HepG2 (cell line): ENCODE results near the gene PDLIM5. TPM values are rescaled to one million over a fixed set of nuclear protein-coding genes. Genes with fewer than 3 reads are reported as not detected.

ENCODE experiments used
- ATAC-seq: fragments of 200-7000 bp; cut with Tn5 transposase; 3 replicates; pipeline ENCODE4 v1.9.1; 2020; ENCODE audit warnings: mild to moderate bottlenecking, moderate library complexity
- BruUV-seq: library from RNA; stranded (reverse); fragments of 400-500 nt; replicated peaks from 2 replicates; lab custom pipeline; 2021; lab: Mats Ljungman, UMichigan
- CTCF ChIA-PET: fragments of 300-600 bp; formaldehyde crosslinking; extraction: SDS; loops from one replicate; lab custom pipeline; 2021; ENCODE audit warnings: low total read pairs, inconsistent platforms, low intra/inter-chr PET ratio; lab: Yijun Ruan, JAX
- POLR2A ChIA-PET: fragments of 350-600 bp; sonication (Branson Sonifier 250); formaldehyde crosslinking; loops from one replicate; lab custom pipeline; 2020; ENCODE audit warnings: antibody characterized with exemption, inconsistent platforms; lab: Yijun Ruan, JAX
- DNase-seq: peaks from one replicate; pipeline ENCODE4 v3.0.0-alpha.2; 2015; ENCODE audit warnings: low spot score
- FAIRE-seq: peaks from 3 replicates; lab custom pipeline; 2011; peaks lifted over from hg19 to GRCh38; lab: Jason Lieb, UNC
- H2AFZ ChIP-seq: one replicate; pipeline ENCODE4 v1.6.1; 2011; ENCODE audit warnings: low read length, inconsistent platforms
- H3K27ac ChIP-seq: fragments of 300-600 bp; 3 replicates; pipeline ENCODE4 v1.8.0; 2011; ENCODE audit warnings: mixed run types, mild to moderate bottlenecking, mixed read lengths, low read length, inconsistent platforms; ENCODE audit not compliant: insufficient read depth; ENCODE audit errors: extremely low read length
- H3K27me3 ChIP-seq, 2 experiments: fragments of 200-600 bp in 1 of 2; 2 replicates in 1 of 2; 3 replicates in 1 of 2; pipeline versions ENCODE4 v1.6.0 to v1.8.0; 2011; ENCODE audit warnings: low read length in 2 of 2, mild to moderate bottlenecking in 2 of 2, moderate library complexity in 2 of 2, inconsistent platforms in 1 of 2; ENCODE audit not compliant: insufficient read depth in 2 of 2, control insufficient read depth in 1 of 2
- H3K36me3 ChIP-seq, 2 experiments: fragments of 200-600 bp in 1 of 2; replicated peaks in 1 of 2; 2 replicates in 1 of 2; 3 replicates in 1 of 2; pipeline versions ENCODE4 v1.5.1 to v1.8.0; 2011; ENCODE audit warnings: low read length in 2 of 2, inconsistent platforms in 1 of 2; ENCODE audit not compliant: insufficient read depth in 2 of 2, control insufficient read depth in 1 of 2
- H3K4me1 ChIP-seq: 2 replicates; pipeline ENCODE4 v1.5.1; 2012; ENCODE audit warnings: low read length, inconsistent platforms; ENCODE audit not compliant: insufficient read depth
- H3K4me2 ChIP-seq: 2 replicates; pipeline ENCODE4 v1.6.0; 2011; ENCODE audit warnings: low read depth, low read length, inconsistent platforms
- H3K4me3 ChIP-seq, 3 experiments: fragments of 200-600 bp in 1 of 3; sonication (generic), shearing (Covaris generic) in 1 of 3; replicated peaks in 1 of 3; 2 replicates each; pipeline ENCODE4 v1.5.1; 2011 to 2016; ENCODE audit warnings: low read length in 3 of 3, inconsistent platforms in 2 of 3, low read depth in 2 of 3, mild to moderate bottlenecking in 2 of 3, control low read depth in 1 of 3, mixed read lengths in 1 of 3; ENCODE audit not compliant: insufficient read depth in 1 of 3
- H3K79me2 ChIP-seq: one replicate; pipeline ENCODE4 v1.6.1; 2011; ENCODE audit warnings: low read length, inconsistent platforms; ENCODE audit not compliant: insufficient read depth
- H3K9ac ChIP-seq: 2 replicates; pipeline ENCODE4 v1.6.0; 2011; ENCODE audit warnings: mild to moderate bottlenecking, low read depth, low read length, inconsistent platforms; ENCODE audit not compliant: insufficient read depth
- H3K9me3 ChIP-seq: 2 replicates; pipeline ENCODE4 v1.5.1; 2012; ENCODE audit warnings: mild to moderate bottlenecking, low read length
- H4K20me1 ChIP-seq: 2 replicates; pipeline ENCODE4 v1.6.0; 2011; ENCODE audit warnings: inconsistent platforms, mild to moderate bottlenecking, low read length, moderate library complexity; ENCODE audit not compliant: insufficient read depth
- ATF6 ChIP-seq: sonication (generic); formaldehyde crosslinking; conservative IDR thresholded peaks from 2 replicates; pipeline ENCODE4 v1.4.0; 2020; ENCODE audit warnings: missing genetic modification reagents
- HES4 ChIP-seq: sonication (generic); formaldehyde crosslinking; IDR thresholded peaks from 2 replicates; pipeline ENCODE4 v1.9.0; 2021; ENCODE audit warnings: mild to moderate bottlenecking, missing genetic modification reagents, borderline replicate concordance
- PHF8 ChIP-seq: sonication (generic); formaldehyde crosslinking; IDR thresholded peaks from 2 replicates; pipeline ENCODE4 v1.5.0; 2020; ENCODE audit warnings: missing genetic modification reagents
- RBFOX2 ChIP-seq: fragments of 200-400 bp; formaldehyde crosslinking; IDR thresholded peaks from 2 replicates; pipeline ENCODE4 v1.6.1; 2017; ENCODE audit warnings: low read depth, mild to moderate bottlenecking, low read length
- THAP11 ChIP-seq: IDR thresholded peaks from 2 replicates; pipeline ENCODE4 v1.6.1; 2016; ENCODE audit warnings: missing biosample characterization, missing genetic modification reagents
- ZNF678 ChIP-seq: sonication (generic); formaldehyde crosslinking; IDR thresholded peaks from 2 replicates; pipeline ENCODE4 v1.4.0; 2020; ENCODE audit warnings: mild to moderate bottlenecking, missing genetic modification reagents
- WGBS: methylation state at CpG from one replicate; pipeline ENCODE4 v1.1.6; 2017; ENCODE audit warnings: low lambda C conversion rate; 5-methylcytosine and 5-hydroxymethylcytosine counted together
- in situ Hi-C: cut with HindIII; loops from 2 replicates; pipeline ENCODE4 v1.10.0; 2017; ENCODE audit warnings: low pct_unique_long_range_greater_than_20kb; ENCODE audit not compliant: extremely low pct_ligation_motif_present
- intact Hi-C: fragments of 100-400 bp; cut with micrococcal nuclease; formaldehyde crosslinking; loops from one replicate; pipeline ENCODE4 v1.10.0; 2022; ENCODE audit not compliant: unreplicated experiment
- polyA plus RNA-seq, 8 experiments: library from polyadenylated mRNA; depleted of rRNA in 3 of 8; stranded (reverse) in 7 of 8; unstranded in 1 of 8; fragments of >200 nt; fragmentation: Illumina TruSeq in 4 of 8; extraction: Trizol in 4 of 8; gene quantifications; 2 replicates each; pipeline versions ENCODE4 v1.2.1 to v1.2.3, GENCODE V29; 2011 to 2016; ENCODE audit warnings: low read depth in 4 of 8, missing spikeins in 1 of 8, mixed read lengths in 1 of 8; ENCODE audit not compliant: insufficient read depth in 1 of 8
- total RNA-seq, 5 experiments: library from RNA; depleted of rRNA; stranded (reverse); fragments of >200 nt; fragmentation: Illumina TruSeq; extraction: Trizol; gene quantifications; 2 replicates each; pipeline ENCODE4 v1.2.3, GENCODE V29; 2016; ENCODE audit warnings: low read depth in 1 of 5

The PDLIM5 gene
- total and polyA plus RNA-seq, 2 of the 13 experiments (the other 11 are each of a cell fraction or from before 2014, with no cell fraction given) = 52.8 to 119 TPM

GRCh38 chr4:94588896-94589693, 137.4 kb downstream of the PDLIM5 start (continued):
- no peak for TF ChIP-seq HES4 (CRISPR knock-in tag)
- TF ChIP-seq RBFOX2 = no peak
- TF ChIP-seq ZNF678 (CRISPR knock-in tag) = no peak
- TF ChIP-seq ATF6 (CRISPR knock-in tag) = no peak
- TF ChIP-seq, all 625 proteins: peak for 0

GRCh38 chr4:94590493-94590892, 138.8 kb downstream of the PDLIM5 start:
- Histone ChIP-seq H3K4me1 (no peaks in the 10 kb centered on the region), H3K9ac (no peak overlapping the region), H3K27me3 (no peaks in the 10 kb centered on the region), H2AFZ (no peak overlapping the region), H3K79me2 (no peaks in the 10 kb centered on the region), H3K4me3 (no peak overlapping the region), H3K36me3 (peaks cover 3 to 26% of the 10 kb centered on the region in 2 experiments; a peak in 3 of 5 replicates), H3K27ac (no peak overlapping the region), H4K20me1 (no peaks in the 10 kb centered on the region), H3K9me3 (no peaks in the 10 kb centered on the region), H3K4me2 (no peak overlapping the region)
- ATAC-seq (no peak), FAIRE-seq (no peak), DNase-seq (no peak)
- 97% methylated on average over 2 of the region's 2 CpGs for WGBS
- no peak for TF ChIP-seq THAP11
- TF ChIP-seq PHF8 (CRISPR knock-in tag) = no peak
- intact Hi-C loops = no loop called here
- no TSS peak for BruUV-seq
- CTCF ChIA-PET = no interaction called here
- in situ Hi-C loops = loop anchor here (10.0 to 25.0 kb wide), 2 partner anchors 286 to 803 kb away; no protein-coding TSS in a partner anchor
- POLR2A ChIA-PET = no interaction called here
